Stimulated activated CD4-positive, alpha-beta T cell treated with anti-CD3 and anti-CD28 coated beads, TNF-alpha, amount 100 ng/mL, for 4 hours (primary cell): ENCODE measurements around the gene SDF2L1.
"Not testable (repeated sequence)": the region's sequence is repeated elsewhere in the genome, so short reads cannot be mapped to it uniquely, and the experiment has no call there.

Experiments
- DNase-seq, 3 experiments: peaks; one replicate each; pipeline ENCODE4 v3.0.0-alpha.2; 2020; ENCODE audit warnings: low read depth in 3 of 3

SDF2L1 gene

GRCh38 chr22:21661991-21662390 lies 19.9 kb downstream of the SDF2L1 start:
- no peak for DNase-seq

- no peak for DNase-seq
Observed at GRCh38 chr22:21663738-21664137, 21.6 kb downstream of the SDF2L1 start.

- DNase-seq, result no peak
Observed at GRCh38 chr22:21665047-21665851, 23.1 kb downstream of the SDF2L1 start.

- no peak for DNase-seq
Observed at GRCh38 chr22:21666786-21667185, 24.7 kb downstream of the SDF2L1 start.

- no peak for DNase-seq
Observed at GRCh38 chr22:21669026-21669425, 26.9 kb downstream of the SDF2L1 start.

GRCh38 chr22:21672107-21672629 lies 30.1 kb downstream of the SDF2L1 start:
- DNase-seq, result no peak

- no peak for DNase-seq
Observed at GRCh38 chr22:21673534-21674321, 31.6 kb downstream of the SDF2L1 start.

- no peak for DNase-seq
Observed at GRCh38 chr22:21674638-21675245, 32.6 kb downstream of the SDF2L1 start.

GRCh38 chr22:21677606-21678443 lies 35.7 kb downstream of the SDF2L1 start:
- DNase-seq, result no peak

GRCh38 chr22:21678842-21679241 lies 36.7 kb downstream of the SDF2L1 start:
- DNase-seq, result not testable (repeated sequence)

- no peak for DNase-seq
Observed at GRCh38 chr22:21679383-21679782, 37.3 kb downstream of the SDF2L1 start.

GRCh38 chr22:21680830-21681565 lies 38.9 kb downstream of the SDF2L1 start:
- no peak for DNase-seq

- DNase-seq, result no peak
Observed at GRCh38 chr22:21681566-21682370, 39.7 kb downstream of the SDF2L1 start.

GRCh38 chr22:21682385-21683175 lies 40.5 kb downstream of the SDF2L1 start:
- DNase-seq, result no peak

- DNase-seq, result no peak
Observed at GRCh38 chr22:21683401-21683811, 41.3 kb downstream of the SDF2L1 start.

GRCh38 chr22:21684492-21685163 lies 42.5 kb downstream of the SDF2L1 start:
- no peak for DNase-seq

GRCh38 chr22:21685164-21685513 lies 43.0 kb downstream of the SDF2L1 start:
- DNase-seq, result no peak

GRCh38 chr22:21686193-21686608 lies 44.1 kb downstream of the SDF2L1 start:
- DNase-seq, result no peak
